Measurements from ENCODE around the gene POU2F1. TPM values are rescaled to one million over a fixed set of nuclear protein-coding genes. Genes with fewer than 3 reads are reported as not detected.

POU2F1 gene
- total RNA-seq, 2 experiments from 2014 or later, result 20.3 to 21.6 TPM

- no peaks in the 10 kb centered on the region for H3K9me3 Mint-ChIP-seq (ENCODE audit: low read depth)
- H3K27me3 Mint-ChIP-seq, result no peaks in the 10 kb centered on the region
- ChIA-PET CTCF (interaction anchor here (1.4 to 1.5 kb wide), 2 partner anchors 110 to 121 kb away, joined by 3 read pairs; no protein-coding TSS in a partner anchor), POLR2A (no interaction called here)
- no peak overlapping the region for H3K4me3 Mint-ChIP-seq
- ATAC-seq (no peak), DNase-seq (no peak)
- peaks cover 7% of the 10 kb centered on the region for H3K36me3 Mint-ChIP-seq (ENCODE audit: low read depth)
- no peak overlapping the region for H3K27ac Mint-ChIP-seq
- no peaks in the 10 kb centered on the region for H3K4me1 Mint-ChIP-seq
- intact Hi-C loops (cut with DNase I, micrococcal nuclease), result no loop called here
Measured at GRCh38 chr1:167420510-167420909, 199.8 kb downstream of the POU2F1 start.

GRCh38 chr1:167423684-167424619, 203.3 kb downstream of the POU2F1 start:
- no peak for ATAC-seq
- Mint-ChIP-seq H3K36me3 (ENCODE audit: low read depth) (peaks cover 2% of the 10 kb centered on the region), H3K9me3 (ENCODE audit: low read depth) (no peaks in the 10 kb centered on the region), H3K4me1 (peaks cover 10% of the 10 kb centered on the region), H3K27me3 (no peaks in the 10 kb centered on the region), H3K27ac (no peak overlapping the region), H3K4me3 (no peak overlapping the region)
- ChIA-PET POLR2A (interaction anchor here (0.6 kb wide), 1 partner anchor 24 kb away, joined by 3 read pairs; no protein-coding TSS in a partner anchor), CTCF (interaction anchor here (0.5 to 1.7 kb wide), 7 partner anchors 8 to 437 kb away, joined by 3 to 6 read pairs (median 3); no protein-coding TSS in a partner anchor)
- intact Hi-C loops (cut with DNase I, micrococcal nuclease), result no loop called here
- no peak for DNase-seq

- peaks cover 22% of the 10 kb centered on the region for H3K4me1 Mint-ChIP-seq
- H3K4me3 Mint-ChIP-seq, result no peak overlapping the region
- H3K36me3 Mint-ChIP-seq (ENCODE audit: low read depth), result peaks cover 8% of the 10 kb centered on the region
- DNase-seq (no peak), ATAC-seq (no peak)
- H3K27ac Mint-ChIP-seq, result no peak overlapping the region
- no peaks in the 10 kb centered on the region for H3K9me3 Mint-ChIP-seq (ENCODE audit: low read depth)
- intact Hi-C loops (cut with DNase I, micrococcal nuclease), result no loop called here
- no peaks in the 10 kb centered on the region for H3K27me3 Mint-ChIP-seq
- CTCF ChIA-PET, result interaction anchor here (1.5 to 1.6 kb wide), 2 partner anchors 11 to 12 kb away, joined by 3 to 6 read pairs; no protein-coding TSS in a partner anchor
- POLR2A ChIA-PET, result no interaction called here
Measured at GRCh38 chr1:167425482-167425881, 204.8 kb downstream of the POU2F1 start.

- Mint-ChIP-seq H3K4me3 (no peak overlapping the region), H3K4me1 (peaks cover 28% of the 10 kb centered on the region)
Measured at GRCh38 chr1:167426716-167427115, 206.0 kb downstream of the POU2F1 start.

GRCh38 chr1:167427848-167428247, 207.2 kb downstream of the POU2F1 start:
- Mint-ChIP-seq H3K9me3 (ENCODE audit: low read depth) (no peaks in the 10 kb centered on the region), H3K4me1 (peaks cover 28% of the 10 kb centered on the region), H3K27me3 (no peaks in the 10 kb centered on the region), H3K4me3 (no peak overlapping the region), H3K36me3 (ENCODE audit: low read depth) (peaks cover 20% of the 10 kb centered on the region), H3K27ac (peak overlapping the region; percentile 67)
- ATAC-seq (no peak), DNase-seq (no peak)
- ChIA-PET CTCF (interaction anchor here (0.6 to 2.0 kb wide), 6 partner anchors 10 to 184 kb away, joined by 3 to 7 read pairs (median 3); no protein-coding TSS in a partner anchor), POLR2A (interaction anchor here (0.7 kb wide), 1 partner anchor 189 kb away, joined by 3 read pairs; no protein-coding TSS in a partner anchor)
- intact Hi-C loops (cut with DNase I, micrococcal nuclease), result no loop called here

More at GRCh38 chr1:167426716-167427115, 206.0 kb downstream of the POU2F1 start:
- intact Hi-C loops (cut with DNase I, micrococcal nuclease), result no loop called here
- no peak for ATAC-seq
- no peak overlapping the region for H3K27ac Mint-ChIP-seq
- H3K27me3 Mint-ChIP-seq, result no peaks in the 10 kb centered on the region
- H3K9me3 Mint-ChIP-seq (ENCODE audit: low read depth), result no peaks in the 10 kb centered on the region
- CTCF ChIA-PET, result interaction anchor here (0.9 to 2.0 kb wide), 2 partner anchors 107 to 113 kb away, joined by 3 to 7 read pairs; no protein-coding TSS in a partner anchor
- no peak for DNase-seq
- POLR2A ChIA-PET, result no interaction called here
- peaks cover 19% of the 10 kb centered on the region for H3K36me3 Mint-ChIP-seq (ENCODE audit: low read depth)

GRCh38 chr1:167428395-167428794, 207.7 kb downstream of the POU2F1 start:
- ATAC-seq (peak; percentile 5), DNase-seq (no peak)
- no peaks in the 10 kb centered on the region for H3K9me3 Mint-ChIP-seq (ENCODE audit: low read depth)
- no peaks in the 10 kb centered on the region for H3K27me3 Mint-ChIP-seq
- ChIA-PET CTCF (interaction anchor here (1.0 to 2.0 kb wide), 6 partner anchors 10 to 106 kb away, joined by 3 to 7 read pairs (median 4); no protein-coding TSS in a partner anchor), POLR2A (no interaction called here)
- H3K4me3 Mint-ChIP-seq, result no peak overlapping the region
- H3K36me3 Mint-ChIP-seq (ENCODE audit: low read depth), result peaks cover 23% of the 10 kb centered on the region
- intact Hi-C loops (cut with DNase I, micrococcal nuclease), result no loop called here
- peaks cover 29% of the 10 kb centered on the region for H3K4me1 Mint-ChIP-seq
- peak overlapping the region; percentile 67 for H3K27ac Mint-ChIP-seq

- no peak for ATAC-seq
- CTCF ChIA-PET, result interaction anchor here (0.9 to 1.3 kb wide), 3 partner anchors 9 to 104 kb away, joined by 3 to 4 read pairs (median 3); no protein-coding TSS in a partner anchor
- H3K27ac Mint-ChIP-seq, result no peak overlapping the region
- intact Hi-C loops (cut with DNase I, micrococcal nuclease), result loop anchor here in 1 of 2 experiments (10.0 kb wide), 1 partner anchor 365 kb away; no protein-coding TSS in a partner anchor
- H3K27me3 Mint-ChIP-seq, result no peaks in the 10 kb centered on the region
- DNase-seq, result no peak
- peaks cover 35% of the 10 kb centered on the region for H3K4me1 Mint-ChIP-seq
- H3K4me3 Mint-ChIP-seq, result no peak overlapping the region
- POLR2A ChIA-PET, result no interaction called here
- H3K9me3 Mint-ChIP-seq (ENCODE audit: low read depth), result no peaks in the 10 kb centered on the region
- peaks cover 32% of the 10 kb centered on the region for H3K36me3 Mint-ChIP-seq (ENCODE audit: low read depth)
Measured at GRCh38 chr1:167429612-167430011, 208.9 kb downstream of the POU2F1 start.

- ChIA-PET POLR2A (no interaction called here), CTCF (interaction anchor here (1.4 kb wide), 1 partner anchor 17 kb away, joined by 3 read pairs; no protein-coding TSS in a partner anchor)
- Mint-ChIP-seq H3K4me3 (no peak overlapping the region), H3K36me3 (ENCODE audit: low read depth) (peaks cover 33% of the 10 kb centered on the region), H3K9me3 (ENCODE audit: low read depth) (no peaks in the 10 kb centered on the region), H3K27ac (peak overlapping the region; percentile 53), H3K27me3 (no peaks in the 10 kb centered on the region), H3K4me1 (peaks cover 38% of the 10 kb centered on the region)
- DNase-seq (no peak), ATAC-seq (peak; percentile 30)
- intact Hi-C loops (cut with DNase I, micrococcal nuclease), result loop anchor here in 1 of 2 experiments (10.0 kb wide), 1 partner anchor 365 kb away; no protein-coding TSS in a partner anchor
Measured at GRCh38 chr1:167430134-167430848, 209.6 kb downstream of the POU2F1 start.

- Mint-ChIP-seq H3K27me3 (no peaks in the 10 kb centered on the region), H3K9me3 (ENCODE audit: low read depth) (no peaks in the 10 kb centered on the region), H3K36me3 (ENCODE audit: low read depth) (peaks cover 38% of the 10 kb centered on the region), H3K4me3 (no peak overlapping the region), H3K4me1 (peaks cover 44% of the 10 kb centered on the region), H3K27ac (peak overlapping the region; percentile 64)
- DNase-seq (no peak), ATAC-seq (no peak)
- POLR2A ChIA-PET, result no interaction called here
- CTCF ChIA-PET, result interaction anchor here (0.6 to 1.4 kb wide), 3 partner anchors 12 to 707 kb away, joined by 3 to 6 read pairs (median 3); no protein-coding TSS in a partner anchor
- intact Hi-C loops (cut with DNase I, micrococcal nuclease), result loop anchor here in 1 of 2 experiments (10.0 kb wide), 1 partner anchor 366 kb away; no protein-coding TSS in a partner anchor
Measured at GRCh38 chr1:167430849-167431242, 210.2 kb downstream of the POU2F1 start.

- ChIA-PET POLR2A (no interaction called here), CTCF (interaction anchor here (0.6 to 1.4 kb wide), 4 partner anchors 11 to 706 kb away, joined by 3 to 6 read pairs (median 4); no protein-coding TSS in a partner anchor)
- H3K4me1 Mint-ChIP-seq, result peaks cover 49% of the 10 kb centered on the region
- H3K9me3 Mint-ChIP-seq (ENCODE audit: low read depth), result no peaks in the 10 kb centered on the region
- H3K36me3 Mint-ChIP-seq (ENCODE audit: low read depth), result peaks cover 44% of the 10 kb centered on the region
- H3K4me3 Mint-ChIP-seq, result no peak overlapping the region
- DNase-seq, result no peak
- H3K27ac Mint-ChIP-seq, result peak overlapping the region; percentile 64
- ATAC-seq, result no peak
- no peaks in the 10 kb centered on the region for H3K27me3 Mint-ChIP-seq
- intact Hi-C loops (cut with DNase I, micrococcal nuclease), result loop anchor here in 1 of 2 experiments (10.0 kb wide), 1 partner anchor 367 kb away; no protein-coding TSS in a partner anchor
Measured at GRCh38 chr1:167431261-167431908, 210.7 kb downstream of the POU2F1 start.

Measured in activated CD4-positive, alpha-beta T cell treated with anti-CD3 and anti-CD28 coated beads for 36 hours (primary cell).